A673 (cell line): Measurements from ENCODE around the gene C17orf50.

Source experiments
- EZH2 ChIP-seq: fragments of 200-600 bp; sonication (generic); IDR thresholded peaks from 2 replicates; pipeline ENCODE4 v1.6.1; 2017; ENCODE audit warnings: borderline replicate concordance, low read depth, mild to moderate bottlenecking, mixed read lengths, antibody characterized with exemption, low read length; ENCODE audit not compliant: poor library complexity, severe bottlenecking
- TF ChIP-seq, protein P1 (sequence below): fragments of 300-800, 200-600 bp; sonication (generic); conservative IDR thresholded peaks from 2 replicates; pipeline ENCODE4 v1.5.1; 2017; ENCODE audit warnings: low read depth, mild to moderate bottlenecking, antibody characterized with exemption, low read length, moderate library complexity, mixed read lengths

DNA sequence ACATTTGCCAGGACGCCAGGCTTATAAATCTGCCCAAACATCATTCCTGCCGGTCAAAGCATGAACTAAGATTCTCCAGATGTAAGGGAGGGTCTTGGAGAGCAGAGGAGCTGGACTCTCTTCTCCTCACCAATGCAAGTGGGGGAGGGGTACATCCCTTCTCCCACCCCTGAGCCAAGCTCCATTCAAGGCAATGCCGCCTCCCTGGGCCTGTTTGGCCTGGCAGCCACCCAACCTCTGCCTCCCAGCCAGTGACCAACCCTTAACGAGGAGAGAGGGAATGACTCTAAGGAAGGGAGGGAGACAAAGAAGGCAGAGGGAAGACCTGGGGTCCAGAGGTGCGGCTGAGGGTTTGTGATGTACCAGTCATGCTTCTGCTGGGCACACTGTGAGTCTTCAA lies 13.8 kb downstream of the C17orf50 start:
- TF ChIP-seq, protein P1, sequence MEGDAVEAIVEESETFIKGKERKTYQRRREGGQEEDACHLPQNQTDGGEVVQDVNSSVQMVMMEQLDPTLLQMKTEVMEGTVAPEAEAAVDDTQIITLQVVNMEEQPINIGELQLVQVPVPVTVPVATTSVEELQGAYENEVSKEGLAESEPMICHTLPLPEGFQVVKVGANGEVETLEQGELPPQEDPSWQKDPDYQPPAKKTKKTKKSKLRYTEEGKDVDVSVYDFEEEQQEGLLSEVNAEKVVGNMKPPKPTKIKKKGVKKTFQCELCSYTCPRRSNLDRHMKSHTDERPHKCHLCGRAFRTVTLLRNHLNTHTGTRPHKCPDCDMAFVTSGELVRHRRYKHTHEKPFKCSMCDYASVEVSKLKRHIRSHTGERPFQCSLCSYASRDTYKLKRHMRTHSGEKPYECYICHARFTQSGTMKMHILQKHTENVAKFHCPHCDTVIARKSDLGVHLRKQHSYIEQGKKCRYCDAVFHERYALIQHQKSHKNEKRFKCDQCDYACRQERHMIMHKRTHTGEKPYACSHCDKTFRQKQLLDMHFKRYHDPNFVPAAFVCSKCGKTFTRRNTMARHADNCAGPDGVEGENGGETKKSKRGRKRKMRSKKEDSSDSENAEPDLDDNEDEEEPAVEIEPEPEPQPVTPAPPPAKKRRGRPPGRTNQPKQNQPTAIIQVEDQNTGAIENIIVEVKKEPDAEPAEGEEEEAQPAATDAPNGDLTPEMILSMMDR: no peak
- no peak for TF ChIP-seq EZH2
